CD4-positive, alpha-beta T cell treated with Interleukin-2 at 100 ng/mL for 4 hours (primary cell): ENCODE data around the gene MDM4.
"Not testable (repeated sequence)": the region's sequence is repeated elsewhere in the genome, so short reads cannot be mapped to it uniquely, and the experiment has no call there.

Source experiments
- DNase-seq: peaks from one replicate; pipeline ENCODE4 v3.0.0-alpha.2; 2020; ENCODE audit warnings: low spot score

Gene MDM4

DNA sequence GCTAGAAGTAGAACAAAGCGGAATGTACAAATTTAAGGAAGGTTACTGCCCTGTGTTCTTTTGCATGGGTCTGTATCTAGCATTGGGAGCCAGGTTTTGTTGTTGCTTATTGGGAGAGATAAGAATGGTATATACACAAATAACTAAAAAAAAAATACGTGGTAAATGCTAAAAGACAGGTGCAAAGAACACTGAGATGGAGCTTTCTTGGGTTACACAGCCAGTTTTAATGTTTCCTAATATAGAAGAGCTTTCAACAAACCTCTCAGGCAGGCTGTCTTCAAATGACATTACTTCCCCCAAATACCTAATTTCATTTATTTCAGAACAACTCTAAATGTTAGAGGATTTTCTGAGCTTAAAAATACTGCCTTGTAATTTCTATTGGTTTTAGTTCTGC, 1.4 kb upstream of the MDM4 start:
- no peak for DNase-seq

DNA sequence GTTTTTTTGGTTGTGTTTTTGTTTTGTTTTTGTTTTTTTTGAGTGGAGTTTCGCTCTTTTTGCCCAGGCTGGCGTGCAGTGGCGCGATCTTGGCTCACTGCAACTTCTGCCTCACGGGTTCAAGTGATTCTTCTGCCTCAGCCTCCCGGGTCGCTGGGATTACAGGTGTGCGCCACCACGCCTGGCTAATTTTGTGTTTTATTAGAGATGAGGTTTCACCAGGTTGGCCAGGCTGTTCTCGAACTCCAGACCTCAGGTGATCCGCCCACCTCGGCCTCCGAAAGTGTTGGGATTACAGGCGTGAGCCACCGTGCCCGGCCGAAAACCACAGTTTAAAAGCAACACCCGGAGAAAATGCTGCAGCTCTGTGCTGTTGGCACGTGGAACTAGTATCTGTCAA, 1.2 kb downstream of the MDM4 start:
- DNase-seq = not testable (repeated sequence)

DNA sequence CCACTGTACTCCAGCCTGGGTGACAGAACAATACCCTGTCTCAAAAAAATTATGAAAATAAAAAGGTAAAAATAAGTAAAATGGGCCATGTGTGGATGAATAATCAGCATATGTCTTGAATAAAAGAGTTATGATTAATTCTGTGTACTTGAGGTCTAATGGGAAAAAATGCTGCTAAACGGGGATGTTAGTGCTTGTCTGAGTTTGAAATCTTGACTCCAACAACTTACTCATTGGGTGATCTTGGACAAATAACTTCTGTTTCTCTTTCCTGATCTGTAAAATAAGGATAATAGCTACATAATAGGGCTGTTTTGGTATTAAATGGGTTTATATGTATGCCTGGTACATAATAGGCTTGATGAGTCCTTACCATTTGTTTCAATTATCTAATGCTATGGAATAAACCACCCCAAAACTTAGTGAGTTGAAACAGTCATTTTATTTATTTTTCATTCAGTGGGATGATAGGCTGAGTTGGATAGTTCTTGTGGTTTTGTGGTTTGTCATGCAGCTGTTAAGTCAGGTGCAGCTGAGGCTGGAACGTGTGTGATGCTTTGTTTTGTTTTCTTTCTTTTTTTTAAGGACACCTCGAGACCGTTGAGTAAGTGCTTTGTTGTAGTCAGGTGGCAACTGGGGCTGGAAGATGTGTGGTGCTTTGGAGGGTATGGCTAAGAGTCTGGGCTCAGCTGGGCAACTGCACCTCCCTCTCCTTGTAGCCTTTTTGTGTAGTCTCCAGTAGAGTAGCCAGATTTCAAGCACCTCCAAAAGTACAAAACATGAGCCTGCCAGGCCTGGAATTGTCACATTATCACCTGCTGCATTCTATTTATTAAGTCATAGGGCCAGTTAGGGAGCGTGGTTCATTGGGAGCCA, 4.9 kb downstream of the MDM4 start:
- DNase-seq = peak; percentile 84

DNA sequence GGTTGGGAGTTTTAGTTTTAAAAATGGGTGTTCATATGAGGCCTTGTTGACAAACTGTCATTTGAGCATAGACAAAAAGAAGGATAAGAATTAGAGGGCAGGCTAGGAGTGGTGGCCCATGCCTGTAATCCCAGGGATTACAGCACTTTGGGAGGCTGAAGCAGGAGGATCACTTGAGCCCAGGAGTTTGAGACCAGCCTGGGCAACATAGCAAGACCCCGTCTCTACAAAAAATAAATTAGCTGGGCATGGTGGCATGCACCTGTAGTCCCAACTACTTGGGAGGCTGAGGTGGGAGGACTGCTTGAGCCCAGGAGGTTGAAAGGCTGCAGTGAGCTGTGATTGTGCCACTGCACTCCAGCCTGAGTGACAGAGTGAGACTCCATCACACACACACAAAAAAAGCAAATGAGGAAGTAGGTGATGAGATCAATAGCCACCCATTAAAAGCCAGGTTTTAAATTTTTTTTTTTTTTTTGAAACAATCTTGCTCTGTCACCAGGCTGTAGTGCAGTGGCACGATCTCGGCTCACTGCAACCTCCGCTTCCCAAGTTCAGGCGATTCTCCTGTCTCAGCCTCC, 5.8 kb downstream of the MDM4 start:
- DNase-seq = not testable (repeated sequence)

DNA sequence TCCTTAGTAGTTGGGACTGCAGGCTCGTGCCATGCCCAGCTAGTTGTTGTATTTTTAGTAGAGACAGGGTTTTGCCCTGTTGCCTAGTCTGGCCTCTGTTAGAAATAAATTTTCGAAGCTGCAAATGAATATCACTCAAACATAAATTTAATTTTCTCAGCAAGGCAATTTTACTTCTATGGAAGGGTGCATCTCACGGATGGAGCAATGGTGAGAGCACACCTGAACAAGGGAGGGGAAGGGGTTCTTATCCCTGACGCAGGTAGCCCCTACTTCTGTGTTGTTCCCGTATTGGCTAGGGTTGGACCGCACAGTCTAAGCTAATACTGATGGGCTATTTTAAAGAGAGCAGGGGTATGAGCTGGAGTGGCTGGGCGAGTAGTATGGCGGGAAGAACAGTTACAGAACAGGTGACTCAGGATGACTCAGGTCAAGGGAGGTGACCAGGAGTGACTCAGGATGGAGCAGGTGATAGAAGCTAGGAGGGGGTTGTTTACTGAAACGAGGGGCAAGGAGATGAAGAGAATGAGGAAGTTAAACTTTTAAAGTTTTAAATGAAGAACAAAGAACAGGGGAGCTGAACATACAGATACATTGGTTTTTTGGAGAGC, 7.5 kb downstream of the MDM4 start:
- DNase-seq = peak; percentile 51

DNA sequence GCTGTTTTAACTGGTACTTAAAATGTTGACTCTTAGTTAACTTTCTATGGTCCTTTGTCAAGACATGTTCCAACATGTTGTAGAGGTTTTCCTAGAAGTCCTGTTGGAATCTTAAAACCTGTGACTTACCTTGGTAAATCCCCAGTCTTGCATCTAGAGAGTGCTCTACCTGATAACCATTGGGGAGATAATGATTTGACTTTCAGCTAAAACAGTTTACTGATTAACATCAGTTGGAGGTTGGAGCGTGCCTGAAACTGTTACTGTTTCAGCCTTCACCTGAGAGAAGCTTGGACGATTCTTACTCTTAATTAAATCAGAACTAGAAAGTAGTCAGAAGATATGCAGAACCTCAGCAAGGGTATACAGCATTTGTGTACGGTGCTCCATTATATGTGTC, 8.8 kb downstream of the MDM4 start:
- no peak for DNase-seq

DNA sequence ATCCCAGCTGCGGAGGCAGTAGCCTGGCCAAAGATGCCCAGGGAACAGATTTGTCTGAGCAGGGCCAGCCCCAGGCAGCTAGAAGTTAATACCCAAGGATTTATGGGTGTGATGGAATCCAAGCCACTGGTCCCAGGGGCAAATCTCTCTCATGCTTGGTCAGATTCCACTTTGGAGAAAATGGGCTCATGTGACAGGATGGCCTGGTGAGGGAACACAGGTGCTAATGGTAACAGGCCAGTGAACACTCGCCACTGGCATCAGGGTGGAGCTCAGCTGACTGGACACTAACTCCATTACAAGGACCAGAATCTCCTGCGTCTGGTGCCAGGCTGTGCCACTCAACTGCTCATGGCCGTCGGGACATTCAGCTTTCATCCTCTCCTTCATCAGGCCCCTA, 12.0 kb downstream of the MDM4 start:
- DNase-seq = no peak

DNA sequence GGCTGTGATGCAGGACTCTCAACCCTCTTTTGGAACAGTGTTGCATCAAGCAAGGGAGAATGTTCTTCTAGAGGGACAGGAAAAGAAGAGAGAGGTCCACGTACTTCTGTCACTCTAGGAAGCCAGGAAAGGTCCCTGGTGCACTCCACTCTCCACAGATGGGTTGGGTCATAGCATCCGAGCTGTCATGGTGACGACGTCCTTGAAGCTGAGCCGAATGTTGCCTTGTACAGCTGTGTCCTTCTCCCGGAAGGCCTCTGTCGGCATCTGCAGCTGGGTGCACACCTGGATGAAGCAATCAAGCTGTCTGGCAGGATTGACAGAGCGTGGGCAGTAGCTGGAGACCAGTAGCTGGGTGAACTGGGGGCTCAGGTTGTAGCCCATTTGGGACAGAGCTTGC, 12.5 kb downstream of the MDM4 start:
- no peak for DNase-seq

DNA sequence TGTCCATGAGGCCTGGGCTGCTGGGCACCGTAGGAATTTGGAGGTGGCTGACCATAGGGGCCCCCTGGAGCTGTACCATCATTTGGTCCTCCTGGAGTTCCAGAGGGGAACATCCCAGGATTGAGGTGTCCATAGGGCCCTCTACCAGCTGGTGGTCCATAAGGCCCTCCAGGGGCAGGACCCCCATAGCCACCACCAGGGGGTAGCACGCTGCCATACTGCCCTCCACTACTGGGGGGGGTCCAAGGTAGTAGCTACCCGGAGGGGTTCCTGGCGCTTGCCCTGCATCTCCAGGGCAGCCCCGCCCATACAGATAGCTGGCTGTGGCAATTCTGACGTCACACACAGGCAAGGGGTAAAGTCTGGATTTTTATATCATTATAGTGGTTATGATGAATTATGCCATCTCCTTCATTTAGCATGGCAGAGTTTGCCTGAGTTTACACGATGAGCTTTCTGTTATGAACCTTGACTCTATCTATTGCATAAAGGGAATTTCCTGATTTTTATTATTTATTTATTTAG, 13.2 kb downstream of the MDM4 start:
- no peak for DNase-seq

DNA sequence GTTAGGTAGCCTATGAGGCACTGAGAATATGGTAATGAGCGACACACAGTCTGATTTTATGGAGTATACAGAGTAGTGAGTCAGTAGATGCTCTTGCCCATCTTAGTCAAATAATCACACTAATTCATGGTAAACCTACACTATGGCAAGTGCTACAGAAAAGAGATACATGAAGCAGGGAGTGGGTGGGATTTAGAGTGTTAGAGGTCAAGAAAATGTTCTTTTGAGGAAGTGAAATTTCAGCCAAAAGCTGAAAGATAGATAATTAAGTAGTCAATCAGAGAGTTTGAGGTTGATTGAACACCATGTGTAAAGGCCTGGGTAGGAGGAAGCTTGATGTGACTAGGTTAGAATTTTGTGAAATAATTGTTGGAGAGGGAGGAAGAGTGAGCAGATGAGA, 14.7 kb downstream of the MDM4 start:
- DNase-seq = no peak

DNA sequence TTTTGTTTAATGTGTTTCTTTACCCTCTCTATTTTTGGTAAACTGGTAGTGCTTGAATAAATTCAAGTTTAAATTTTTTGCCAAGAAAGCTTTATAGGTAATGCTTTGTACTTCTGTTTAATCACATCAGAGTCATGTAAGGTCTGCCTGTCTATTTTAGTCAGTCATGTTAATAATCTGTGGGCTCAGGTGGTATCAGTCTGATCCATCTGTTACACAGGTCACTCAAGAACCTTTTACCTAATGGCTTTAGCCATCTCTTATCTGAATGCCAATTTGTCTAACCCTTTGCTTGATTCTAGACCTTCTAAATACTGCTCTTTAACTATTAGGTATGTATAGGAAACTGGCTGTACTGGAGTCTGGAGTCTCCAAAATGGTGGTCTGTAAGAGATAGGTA, 16.6 kb downstream of the MDM4 start:
- DNase-seq = no peak

DNA sequence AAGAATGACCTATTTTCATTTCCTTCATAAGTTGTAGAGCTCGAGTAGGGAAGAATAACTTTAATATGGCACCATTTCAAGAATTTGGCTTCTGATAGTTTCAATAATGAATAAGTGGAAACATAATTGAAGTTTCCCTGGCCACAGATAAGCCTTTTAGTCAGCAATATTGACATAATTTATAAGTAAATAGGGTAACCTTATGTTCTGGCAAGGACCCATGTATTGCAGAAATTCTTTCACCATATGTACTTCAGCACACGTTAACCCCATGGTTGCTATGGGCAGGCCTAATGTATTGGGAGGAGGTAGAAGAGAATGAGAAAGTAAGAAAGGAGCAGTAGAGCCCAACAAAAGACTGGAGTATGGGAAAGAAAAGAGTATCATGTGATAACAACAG, 25.4 kb downstream of the MDM4 start:
- DNase-seq = no peak

DNA sequence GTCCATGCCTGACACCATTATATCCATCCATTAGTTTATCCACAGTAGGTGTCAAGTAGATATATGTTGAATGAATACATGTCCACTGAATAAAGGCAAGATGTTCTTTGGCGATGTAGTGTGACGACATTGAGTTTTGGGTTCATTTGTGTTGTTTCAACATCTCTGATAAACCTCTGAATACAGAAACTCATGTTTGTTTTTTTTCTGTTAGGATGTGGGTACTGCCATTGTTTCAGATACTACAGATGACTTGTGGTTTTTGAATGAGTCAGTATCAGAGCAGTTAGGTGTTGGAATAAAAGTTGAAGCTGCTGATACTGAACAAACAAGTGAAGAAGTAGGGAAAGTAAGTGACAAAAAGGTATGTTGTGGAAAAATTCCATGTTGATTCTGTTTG, 28.1 kb downstream of the MDM4 start:
- peak; percentile 71 for DNase-seq

DNA sequence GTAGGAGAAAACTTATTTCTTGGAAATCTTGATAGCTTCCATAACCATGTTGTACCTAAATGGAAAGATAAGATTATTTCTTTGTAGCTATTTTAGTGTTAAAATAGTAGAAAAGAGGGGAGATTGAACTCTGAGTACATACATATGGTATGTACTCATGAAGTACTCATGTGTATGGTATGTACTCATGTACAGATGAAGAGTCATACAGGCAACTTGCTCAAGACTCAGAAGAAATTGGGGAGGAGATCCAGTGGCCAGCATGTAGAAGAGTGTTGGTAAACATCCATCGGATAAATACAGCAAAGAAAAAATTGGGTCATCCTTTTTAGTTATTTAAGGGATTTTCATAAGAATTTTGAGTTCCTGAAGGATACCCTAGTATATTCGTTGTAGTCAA, 29.0 kb downstream of the MDM4 start:
- no peak for DNase-seq

DNA sequence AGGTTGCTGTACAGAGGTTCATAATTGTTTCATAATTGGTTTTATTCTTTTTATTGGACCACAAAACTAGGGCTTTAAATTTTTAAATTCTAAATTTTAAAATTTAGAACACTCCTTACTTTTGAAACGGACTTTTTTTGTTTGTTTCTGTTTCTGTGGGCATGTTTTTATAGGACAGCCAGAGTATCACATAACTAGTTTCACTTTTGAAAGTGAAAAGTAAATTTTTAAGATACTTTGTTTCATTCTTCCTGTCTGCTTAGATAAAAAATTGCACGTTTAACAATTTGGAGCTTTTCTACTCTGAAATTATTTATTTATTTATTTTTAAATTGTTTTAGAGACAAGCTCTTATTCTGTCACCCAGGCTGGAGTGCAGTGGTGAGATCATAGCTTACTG, 29.7 kb downstream of the MDM4 start:
- DNase-seq = peak; percentile 18

DNA sequence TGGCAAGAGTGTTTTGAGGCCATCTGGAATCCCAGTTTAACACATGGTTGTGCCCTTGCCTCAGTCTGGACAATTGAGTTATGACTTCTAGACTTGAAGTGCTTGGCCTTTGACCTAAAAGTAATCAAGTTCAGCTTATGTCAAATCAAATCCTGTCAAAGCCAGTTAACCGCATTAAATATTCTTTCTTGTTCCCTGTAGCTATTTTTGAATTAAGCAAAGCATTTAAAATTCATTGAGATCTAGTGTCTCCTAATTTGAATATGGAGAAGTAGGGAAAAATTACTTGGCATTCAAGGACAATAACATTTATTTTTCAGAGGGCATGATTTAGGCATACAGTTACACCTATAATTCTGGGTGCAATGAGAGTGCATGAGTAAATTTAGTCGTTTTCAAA, 32.1 kb downstream of the MDM4 start:
- DNase-seq = no peak

DNA sequence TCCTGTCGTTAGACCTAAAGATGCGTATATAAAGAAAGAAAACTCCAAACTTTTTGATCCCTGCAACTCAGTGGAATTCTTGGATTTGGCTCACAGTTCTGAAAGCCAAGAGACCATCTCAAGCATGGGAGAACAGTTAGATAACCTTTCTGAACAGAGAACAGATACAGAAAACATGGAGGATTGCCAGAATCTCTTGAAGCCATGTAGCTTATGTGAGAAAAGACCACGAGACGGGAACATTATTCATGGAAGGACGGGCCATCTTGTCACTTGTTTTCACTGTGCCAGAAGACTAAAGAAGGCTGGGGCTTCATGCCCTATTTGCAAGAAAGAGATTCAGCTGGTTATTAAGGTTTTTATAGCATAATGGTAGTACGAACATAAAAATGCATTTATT, 33.1 kb downstream of the MDM4 start:
- no peak for DNase-seq

DNA sequence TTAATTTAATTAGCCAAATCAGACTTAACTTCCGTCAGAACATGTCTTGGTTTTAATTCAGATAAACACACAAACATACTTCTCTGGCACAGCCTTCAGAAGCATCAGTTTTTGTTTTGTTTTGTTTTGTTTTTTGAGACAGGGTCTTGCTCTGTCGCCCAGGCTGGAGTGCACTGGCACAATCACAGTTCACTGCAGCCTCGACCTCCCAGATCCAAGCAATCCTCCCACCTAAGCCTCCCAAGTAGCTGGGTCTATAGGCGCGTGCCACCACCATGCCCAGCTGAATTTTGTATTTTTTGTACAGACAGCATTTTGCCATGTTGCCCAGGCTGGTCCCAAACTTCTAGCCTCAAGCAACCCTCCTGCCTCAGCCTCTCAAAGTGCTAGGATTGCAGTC, 34.7 kb downstream of the MDM4 start:
- no peak for DNase-seq

DNA sequence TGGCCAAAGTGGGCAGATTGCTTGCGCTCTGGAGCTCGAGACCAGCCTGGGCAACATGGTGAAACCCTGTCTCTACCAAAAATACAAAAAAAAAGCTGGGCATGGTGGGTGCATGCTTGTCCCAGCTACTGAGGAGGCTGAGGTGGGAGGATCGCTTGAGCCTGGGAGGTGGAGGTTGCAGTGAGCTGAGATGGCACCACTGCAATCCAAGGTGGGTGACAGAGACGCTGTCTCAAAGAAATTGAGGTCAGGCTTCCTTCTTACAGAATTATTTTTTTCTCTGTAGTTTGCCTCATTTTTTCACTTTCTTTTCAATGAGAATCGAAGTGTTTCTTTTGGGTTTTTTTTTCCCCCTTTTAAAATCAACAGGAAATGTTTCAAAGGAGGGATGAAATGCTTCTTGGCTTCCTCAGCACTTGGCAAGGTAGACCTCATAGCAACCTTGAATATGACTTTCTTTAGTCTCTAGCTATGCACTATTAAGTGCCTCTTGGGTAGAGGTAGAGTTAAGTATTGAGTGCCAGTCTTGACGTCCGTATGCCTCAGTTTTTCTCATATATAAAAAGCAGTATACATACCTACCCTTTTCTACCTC, 40.3 kb downstream of the MDM4 start:
- no peak for DNase-seq

DNA sequence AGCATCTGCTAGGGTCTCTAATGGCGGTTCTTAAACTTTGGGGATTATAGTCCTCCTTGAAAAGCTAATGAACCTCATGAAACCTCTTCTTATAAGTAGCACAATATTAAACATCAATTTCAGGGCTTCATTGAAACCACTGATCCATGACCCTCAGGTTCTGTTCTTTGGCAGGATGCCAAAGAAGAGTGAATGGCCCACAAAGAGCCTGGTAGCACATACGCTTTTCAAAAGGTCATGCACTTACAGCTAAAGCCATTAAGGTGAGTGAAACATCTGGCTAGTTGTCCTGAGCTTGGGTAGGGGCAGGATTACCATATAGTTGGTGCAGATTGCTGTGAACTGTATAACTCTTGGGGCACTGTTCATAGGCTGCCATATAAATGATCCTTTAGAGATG, 42.3 kb downstream of the MDM4 start:
- DNase-seq = no peak

DNA sequence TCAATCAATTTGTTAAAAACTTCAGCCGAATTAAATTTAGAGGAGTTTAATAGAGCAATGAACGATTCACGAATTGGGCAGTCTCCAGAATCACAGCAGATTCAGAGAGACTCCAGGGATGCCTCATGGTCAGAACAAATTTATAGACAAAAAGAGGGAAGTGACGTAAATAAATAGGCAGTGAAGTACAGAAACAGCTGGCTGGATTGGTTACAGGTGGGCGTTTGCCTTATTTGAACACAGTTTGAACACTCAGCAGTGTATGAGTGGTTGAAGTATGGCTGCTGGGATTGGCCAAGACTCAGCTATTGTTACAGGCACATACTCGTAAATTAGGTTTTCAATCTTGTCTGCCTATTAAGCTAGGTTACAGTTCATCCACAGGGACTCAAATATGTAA, 43.8 kb downstream of the MDM4 start:
- not testable (repeated sequence) for DNase-seq

DNA sequence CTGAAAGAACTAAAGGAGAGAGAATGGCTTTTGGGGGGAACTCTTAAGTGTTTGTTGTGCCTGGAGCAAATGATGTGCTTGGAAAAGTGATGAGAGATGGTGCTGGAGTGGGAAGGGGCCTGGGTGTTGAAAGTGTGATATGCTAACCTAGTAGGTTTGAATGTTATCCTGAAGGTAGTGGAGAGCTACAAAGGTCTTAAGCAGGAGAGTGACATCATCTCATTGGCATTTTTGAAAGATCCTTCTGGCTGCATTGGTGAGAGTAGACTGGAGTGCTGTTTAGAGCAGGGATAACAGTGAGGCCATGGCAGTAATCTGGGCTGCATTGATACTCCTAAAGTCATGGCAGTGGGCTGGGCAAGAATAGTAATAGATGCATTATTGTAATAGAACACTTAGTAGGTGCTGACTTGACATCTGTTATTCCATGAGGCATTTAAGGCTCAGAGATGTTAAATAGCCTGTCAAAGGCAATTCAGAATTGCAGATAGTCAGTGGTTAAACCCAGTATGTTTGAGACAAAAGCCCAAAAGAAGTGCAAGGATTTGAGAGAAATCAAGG, 44.5 kb downstream of the MDM4 start:
- DNase-seq = no peak
